Measurements from ENCODE around the gene VIP. TPM values are rescaled to one million over a fixed set of nuclear protein-coding genes. Genes with fewer than 3 reads are reported as not detected.
"Not testable (repeated sequence)": the region's sequence is repeated elsewhere in the genome, so short reads cannot be mapped to it uniquely, and the experiment has no call there.

The VIP gene
- not detected in 2 replicates for total RNA-seq

DNA sequence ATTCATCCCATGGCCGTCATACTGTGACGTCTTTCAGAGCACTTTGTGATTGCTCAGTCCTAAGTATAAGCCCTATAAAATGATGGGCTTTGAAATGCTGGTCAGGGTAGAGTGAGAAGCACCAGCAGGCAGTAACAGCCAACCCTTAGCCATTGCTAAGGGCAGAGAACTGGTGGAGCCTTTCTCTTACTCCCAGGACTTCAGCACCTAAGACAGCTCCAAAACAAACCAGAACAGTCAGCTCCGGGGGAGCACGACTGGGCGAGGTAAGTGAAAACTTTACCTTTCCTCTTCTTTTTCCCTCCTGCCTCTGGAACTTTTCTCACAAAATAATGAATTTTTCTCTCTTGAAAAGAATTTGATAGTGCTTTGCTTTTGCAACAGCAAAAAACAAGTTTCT, at the start of gene VIP:
TSS of gene VIP (plus strand) at position 104 of the 400 bp plus-strand sequence. CDS start 1,381 bp downstream, outside the sequence.
- intact Hi-C loops (cut with micrococcal nuclease) = no loop called here

- intact Hi-C loops (cut with micrococcal nuclease) = no loop called here
Measured at GRCh38 chr6:152701081-152701862, 49.3 kb upstream of the VIP start.

- intact Hi-C loops (cut with micrococcal nuclease) = no loop called here
Measured at GRCh38 chr6:152701863-152702401, 48.7 kb upstream of the VIP start.

DNA sequence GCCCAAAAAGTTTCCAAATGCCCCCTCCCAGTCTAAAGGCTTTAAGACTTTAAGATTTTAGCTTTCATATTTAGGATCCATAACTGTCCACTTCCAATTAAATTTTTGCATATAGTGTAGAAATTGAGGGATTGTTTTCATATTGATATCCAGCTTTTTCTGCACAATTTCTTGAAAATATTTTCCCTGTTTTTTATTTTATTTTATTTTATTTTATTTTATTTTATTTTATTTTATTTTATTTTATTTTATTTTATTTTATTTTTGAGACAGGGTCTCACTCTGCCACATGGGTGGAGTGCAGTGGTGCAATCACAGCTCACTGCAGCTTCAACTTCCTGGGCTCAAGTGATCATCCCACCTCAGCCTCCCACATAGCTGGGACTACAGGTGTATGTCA, 46.8 kb upstream of the VIP start:
- intact Hi-C loops (cut with micrococcal nuclease) = not testable (repeated sequence)

DNA sequence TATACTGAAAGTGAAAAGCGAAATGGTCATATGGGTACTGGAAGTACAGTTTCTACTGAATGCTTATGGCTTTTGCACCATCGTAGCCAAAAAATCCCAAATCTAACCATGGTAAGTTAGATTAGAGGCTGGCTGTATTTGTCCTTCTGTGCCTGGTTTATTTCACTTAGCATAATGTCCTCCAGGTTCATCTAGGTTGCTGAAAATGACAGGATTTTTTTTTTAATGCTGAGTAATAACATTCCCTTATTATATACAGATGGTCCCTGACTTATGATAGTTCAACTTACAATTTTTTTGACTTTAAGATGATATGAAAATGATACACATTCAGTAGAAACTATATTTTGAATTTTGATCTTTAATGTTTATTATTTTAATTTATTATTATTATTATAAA, 45.3 kb upstream of the VIP start:
- intact Hi-C loops (cut with micrococcal nuclease) = no loop called here

GRCh38 chr6:152716322-152716721, 34.3 kb upstream of the VIP start:
- intact Hi-C loops (cut with micrococcal nuclease) = no loop called here

DNA sequence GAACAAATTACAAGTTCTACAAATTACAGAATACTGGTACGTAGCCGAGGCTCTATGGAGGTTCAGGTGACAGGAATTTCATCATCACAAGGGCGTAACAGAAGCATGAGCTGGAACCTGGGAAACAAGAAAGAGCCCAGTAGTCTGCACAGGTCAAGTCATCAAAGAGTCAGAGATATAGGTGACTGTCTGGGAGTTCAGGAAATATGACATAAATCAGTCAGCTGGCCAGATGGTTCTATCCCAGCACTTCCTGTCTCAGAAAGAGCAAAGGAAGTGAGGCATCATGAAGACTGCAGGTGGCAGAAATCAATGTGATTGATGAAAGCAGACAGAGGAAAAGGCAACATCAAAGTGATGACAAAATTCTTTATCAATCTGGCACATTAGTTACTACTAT, 29.6 kb upstream of the VIP start:
- intact Hi-C loops (cut with micrococcal nuclease) = no loop called here

GRCh38 chr6:152721956-152722355, 28.6 kb upstream of the VIP start:
- intact Hi-C loops (cut with micrococcal nuclease) = no loop called here

DNA sequence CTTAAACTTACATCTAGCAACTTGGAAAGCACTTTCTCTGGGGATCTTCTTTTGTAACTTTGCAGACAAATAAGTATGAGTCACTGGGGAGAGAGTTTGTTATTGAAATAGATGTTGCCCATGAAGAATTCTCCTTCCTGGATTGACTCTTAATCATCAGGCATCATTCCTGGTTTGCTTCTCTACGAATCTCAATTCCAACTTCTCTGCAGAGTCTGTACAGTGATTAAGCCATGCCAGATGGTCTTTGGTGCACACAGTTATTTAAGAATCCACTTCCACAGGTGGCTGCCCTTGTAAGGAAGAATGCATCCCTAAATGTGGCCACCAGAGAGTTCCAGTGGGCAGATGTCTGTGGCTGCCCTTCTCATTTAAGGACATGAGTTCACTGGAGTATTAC, 27.2 kb upstream of the VIP start:
- intact Hi-C loops (cut with micrococcal nuclease) = no loop called here

GRCh38 chr6:152726313-152726712, 24.3 kb upstream of the VIP start:
- intact Hi-C loops (cut with micrococcal nuclease) = no loop called here

GRCh38 chr6:152727507-152727906, 23.1 kb upstream of the VIP start:
- intact Hi-C loops (cut with micrococcal nuclease) = no loop called here

DNA sequence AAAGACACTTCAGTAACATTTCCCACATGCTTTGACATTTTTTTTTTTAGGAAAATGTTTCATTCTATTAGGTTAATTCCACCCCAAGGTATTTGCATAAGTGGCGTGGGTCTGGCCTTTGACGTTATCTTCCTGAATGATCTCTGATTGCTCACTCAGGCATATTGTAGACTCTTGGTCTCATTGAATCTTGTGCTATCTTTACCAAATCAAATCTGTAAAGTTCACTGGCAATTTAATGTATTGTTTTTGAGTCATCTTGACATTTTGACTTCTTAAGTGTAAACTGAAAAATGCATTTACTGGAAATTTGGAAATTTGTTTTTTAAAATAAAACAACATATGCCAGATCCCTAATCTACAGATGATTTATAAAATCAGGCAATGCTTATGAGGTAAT, 16.0 kb upstream of the VIP start:
- intact Hi-C loops (cut with micrococcal nuclease) = no loop called here

- intact Hi-C loops (cut with micrococcal nuclease) = no loop called here
Measured at GRCh38 chr6:152736687-152737273, 13.8 kb upstream of the VIP start.

DNA sequence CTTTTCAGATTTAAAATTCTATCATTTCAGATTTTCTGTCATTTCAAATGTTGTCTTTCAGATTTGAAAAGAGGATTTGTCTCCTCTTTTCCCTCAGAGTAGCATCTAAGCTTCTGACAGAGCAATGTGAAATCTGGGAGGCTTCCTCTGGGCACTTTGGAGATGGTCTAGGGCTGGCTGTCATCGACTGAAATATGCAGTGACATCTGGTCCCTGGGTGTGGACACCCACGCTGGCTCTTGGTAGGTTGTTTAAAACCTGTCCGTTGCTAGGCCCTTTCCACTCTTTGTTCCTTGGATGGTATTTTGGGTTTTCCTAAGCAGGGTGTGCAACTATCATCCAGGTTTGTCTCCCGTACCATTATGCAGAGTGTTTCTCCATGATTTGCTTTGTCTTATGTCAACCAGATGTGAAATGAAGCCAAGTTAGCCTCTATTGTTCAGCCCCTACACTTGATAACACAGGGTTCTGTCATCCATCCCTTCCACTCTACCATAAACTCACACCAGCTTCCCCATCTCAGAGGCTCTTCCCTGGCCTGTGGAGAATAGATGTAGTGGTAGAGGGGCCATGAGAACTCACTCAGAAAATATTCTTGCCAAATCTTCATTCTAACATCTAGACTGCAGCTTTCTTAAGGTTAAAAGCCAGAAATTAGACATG, 5.0 kb upstream of the VIP start:
- intact Hi-C loops (cut with micrococcal nuclease) = no loop called here

- intact Hi-C loops (cut with micrococcal nuclease) = no loop called here
Measured at GRCh38 chr6:152746172-152746553, 4.4 kb upstream of the VIP start.

GRCh38 chr6:152748843-152749242, 1.8 kb upstream of the VIP start:
- intact Hi-C loops (cut with micrococcal nuclease) = no loop called here

GRCh38 chr6:152749336-152749735, 1.3 kb upstream of the VIP start:
- intact Hi-C loops (cut with micrococcal nuclease) = no loop called here

DNA sequence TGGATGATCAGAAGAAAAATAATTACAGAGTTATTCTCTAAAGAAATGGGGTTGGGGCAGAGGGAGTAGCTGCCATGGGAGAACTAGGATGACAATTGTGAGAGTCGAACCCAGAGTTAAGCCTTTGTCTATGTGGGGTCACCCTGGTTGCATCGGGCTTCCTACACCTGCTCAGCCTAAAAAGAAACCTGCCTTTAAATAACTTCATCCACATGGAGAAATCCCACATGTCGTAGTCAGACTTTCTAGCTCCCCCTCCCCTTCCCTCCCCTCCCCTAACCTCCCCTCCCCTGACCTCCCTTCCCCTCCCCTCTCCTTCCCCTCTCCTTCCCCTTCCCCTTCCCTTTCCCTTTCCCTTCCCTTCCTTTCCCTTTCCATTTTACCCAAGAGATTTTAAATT, 14.7 kb downstream of the VIP start:
- intact Hi-C loops (cut with micrococcal nuclease) = no loop called here

- intact Hi-C loops (cut with micrococcal nuclease) = no loop called here
Measured at GRCh38 chr6:152769159-152769558, 18.6 kb downstream of the VIP start.

DNA sequence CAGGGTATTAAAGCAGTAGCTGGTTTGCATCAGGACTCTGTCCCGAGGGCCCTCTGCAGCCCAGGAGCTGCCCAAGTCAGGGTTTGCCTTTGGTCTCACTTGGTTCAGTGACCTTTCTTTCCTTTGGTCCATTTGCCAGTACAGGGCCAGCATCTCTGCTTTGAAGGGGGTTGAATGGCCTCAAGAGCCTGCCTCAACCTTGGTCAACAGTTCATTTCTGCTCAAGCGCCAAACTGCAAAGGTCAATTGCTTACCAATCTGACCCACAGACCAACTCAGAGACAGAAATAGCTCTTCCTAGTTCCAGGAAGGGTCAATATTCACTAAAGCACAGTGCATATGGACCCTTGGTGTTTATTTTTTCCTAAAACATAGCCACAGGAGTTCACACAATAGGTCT, 19.4 kb downstream of the VIP start:
- intact Hi-C loops (cut with micrococcal nuclease) = no loop called here

DNA sequence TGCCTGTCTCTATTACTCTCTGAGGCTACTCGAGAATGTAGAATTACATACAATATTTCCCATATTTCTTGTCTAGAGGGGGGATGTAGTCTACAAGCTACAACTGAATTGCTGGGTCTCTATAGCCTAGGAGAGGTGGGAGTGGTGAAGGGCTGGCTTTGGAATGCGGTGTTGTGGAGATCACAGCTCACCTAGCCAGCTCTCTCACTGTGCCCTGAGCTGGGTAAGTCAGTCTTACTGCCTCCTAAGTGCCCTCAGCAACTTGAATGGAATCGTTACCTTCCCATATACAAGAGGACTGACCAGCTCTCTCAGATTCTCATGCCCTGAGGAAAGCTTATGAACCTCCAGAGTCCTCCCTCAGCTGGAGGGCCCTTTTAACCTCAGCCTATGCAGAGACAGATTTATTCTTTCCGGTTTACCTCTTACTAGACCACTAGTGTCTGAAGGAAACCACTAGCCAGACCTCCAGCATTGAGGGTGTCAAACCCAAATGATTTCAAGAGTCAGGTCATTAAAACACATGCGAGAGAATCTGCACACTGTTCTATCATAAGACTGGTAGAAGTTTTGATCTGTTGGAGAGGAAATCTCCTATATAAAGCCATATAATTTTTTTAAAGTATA, 20.6 kb downstream of the VIP start:
- intact Hi-C loops (cut with micrococcal nuclease) = no loop called here

GRCh38 chr6:152775428-152775827, 24.8 kb downstream of the VIP start:
- intact Hi-C loops (cut with micrococcal nuclease) = no loop called here

Measured in T-helper 2 cell treated with Interferon-gamma antibody and Interleukin-4, amounts not matched to agents 100 ng/mL and 5 ng/mL, for 36 hours (primary cell).